ENCODE results near the gene RBMS3. TPM values are rescaled to one million over a fixed set of nuclear protein-coding genes. Genes with fewer than 3 reads are reported as not detected.

The RBMS3 gene
- total and polyA plus RNA-seq, 2 experiments from 2014 or later: 3.2 to 7.4 TPM

GRCh38 chr3:29456901-29457300, 176.0 kb downstream of the RBMS3 start:
- no peak overlapping the region for H3K4me2 ChIP-seq
- no peak overlapping the region for H3K4me3 Mint-ChIP-seq
- no peaks in the 10 kb centered on the region for H3K9me3 Mint-ChIP-seq
- no peak for ATAC-seq
- TF ChIP-seq NANOG (IDR thresholded peaks at IDR 0.05; ENCODE audit: borderline replicate concordance) (no peak), CREB1 (CRISPR knock-in tag; IDR thresholded peaks at IDR 0.05; ENCODE audit: low read depth) (no peak), POLR2AphosphoS5 (IDR thresholded peaks at IDR 0.05; ENCODE audit: low read depth) (no peak), ETS1 (IDR thresholded peaks at IDR 0.05) (no peak), JUNB (IDR thresholded peaks at IDR 0.05; ENCODE audit: unreplicated experiment) (no peak), REST (IDR thresholded peaks at IDR 0.05; ENCODE audit: unreplicated experiment) (no peak), EZH2phosphoT487 (IDR thresholded peaks at IDR 0.05; ENCODE audit: unreplicated experiment) (no peak), CTCF (conservative IDR thresholded peaks at IDR 0.05; ENCODE audit: low read depth in 2 of 2) (no peak), ZNF462 (CRISPR knock-in tag; IDR thresholded peaks at IDR 0.05) (no peak), ZNF331 (CRISPR knock-in tag; IDR thresholded peaks at IDR 0.05; ENCODE audit: low read depth) (no peak), EZH2 (IDR thresholded peaks at IDR 0.05; ENCODE audit: low read depth, unreplicated experiment) (no peak), STAT1 (IDR thresholded peaks at IDR 0.05; ENCODE audit: unreplicated experiment) (no peak), ZNF114 (CRISPR knock-in tag; IDR thresholded peaks at IDR 0.05) (no peak)
- no peak for DNase-seq (ENCODE audit: low spot score)
- no peaks in the 10 kb centered on the region for H3K79me2 ChIP-seq (replicated peaks; ENCODE audit: insufficient read depth)
- no peak overlapping the region for H2AFZ ChIP-seq
- peaks cover 13% of the 10 kb centered on the region for H3K4me1 ChIP-seq (ENCODE audit: insufficient read depth)
- H3K36me3 Mint-ChIP-seq (ENCODE audit: low read depth): no peaks in the 10 kb centered on the region; the same call in 2 of the 3 replicates
- H3K27me3 Mint-ChIP-seq (ENCODE audit: insufficient read depth, low read depth, poor library complexity): no peaks in the 10 kb centered on the region
- peaks cover 23% of the 10 kb centered on the region for H3K4me1 Mint-ChIP-seq
- H4K20me1 ChIP-seq (replicated peaks; ENCODE audit: insufficient read depth): no peaks in the 10 kb centered on the region
- no peaks in the 10 kb centered on the region for H3K27me3 ChIP-seq (ENCODE audit: insufficient read depth)
- no peak overlapping the region for H3K27ac Mint-ChIP-seq
- no peaks in the 10 kb centered on the region for H3F3A ChIP-seq (replicated peaks; ENCODE audit: low read depth)
- H3K4me3 ChIP-seq: no peak overlapping the region
- no peak overlapping the region for H3K27ac ChIP-seq (ENCODE audit: low read depth)
- H3K36me3 ChIP-seq (ENCODE audit: insufficient read depth): no peaks in the 10 kb centered on the region
- no peaks in the 10 kb centered on the region for H3K9me2 ChIP-seq (ENCODE audit: insufficient read depth)
